ENCODE results near the gene PLAC9.
"Not testable (repeated sequence)": the region's sequence is repeated elsewhere in the genome, so short reads cannot be mapped to it uniquely, and the experiment has no call there.

GRCh38 chr10:80145406-80146308 lies 13.1 kb downstream of the PLAC9 start:
- TF ChIP-seq BCL11A (tag by site-specific recombination; IDR thresholded peaks at IDR 0.05; ENCODE audit: low read depth); TRIM28 (IDR thresholded peaks at IDR 0.05; ENCODE audit: borderline replicate concordance, low read length); ZNF10 (tag by site-specific recombination; IDR thresholded peaks at IDR 0.05); REST (tag by site-specific recombination; IDR thresholded peaks at IDR 0.05); ZNF776 (tag by site-specific recombination; IDR thresholded peaks at IDR 0.05; ENCODE audit: borderline replicate concordance): not testable (repeated sequence)
- TF ChIP-seq, protein P1, sequence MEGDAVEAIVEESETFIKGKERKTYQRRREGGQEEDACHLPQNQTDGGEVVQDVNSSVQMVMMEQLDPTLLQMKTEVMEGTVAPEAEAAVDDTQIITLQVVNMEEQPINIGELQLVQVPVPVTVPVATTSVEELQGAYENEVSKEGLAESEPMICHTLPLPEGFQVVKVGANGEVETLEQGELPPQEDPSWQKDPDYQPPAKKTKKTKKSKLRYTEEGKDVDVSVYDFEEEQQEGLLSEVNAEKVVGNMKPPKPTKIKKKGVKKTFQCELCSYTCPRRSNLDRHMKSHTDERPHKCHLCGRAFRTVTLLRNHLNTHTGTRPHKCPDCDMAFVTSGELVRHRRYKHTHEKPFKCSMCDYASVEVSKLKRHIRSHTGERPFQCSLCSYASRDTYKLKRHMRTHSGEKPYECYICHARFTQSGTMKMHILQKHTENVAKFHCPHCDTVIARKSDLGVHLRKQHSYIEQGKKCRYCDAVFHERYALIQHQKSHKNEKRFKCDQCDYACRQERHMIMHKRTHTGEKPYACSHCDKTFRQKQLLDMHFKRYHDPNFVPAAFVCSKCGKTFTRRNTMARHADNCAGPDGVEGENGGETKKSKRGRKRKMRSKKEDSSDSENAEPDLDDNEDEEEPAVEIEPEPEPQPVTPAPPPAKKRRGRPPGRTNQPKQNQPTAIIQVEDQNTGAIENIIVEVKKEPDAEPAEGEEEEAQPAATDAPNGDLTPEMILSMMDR (tag by site-specific recombination; IDR thresholded peaks at IDR 0.05) = not testable (repeated sequence)

Measured in HEK293 (cell line).